Right atrium auricular region (tissue), 2 donors: ENCODE measurements around the gene NPM3. TPM values are rescaled to one million over a fixed set of nuclear protein-coding genes. Genes with fewer than 3 reads are reported as not detected.

ENCODE experiments used
- DNase-seq: peaks from one replicate; pipeline ENCODE4 v3.0.0-alpha.2; 2019; ENCODE audit warnings: low spot score
- H3K27ac ChIP-seq, 2 donors: fragments of 200-600 bp; sonication (generic); 1 replicate in 1 of 2; 2 replicates in 1 of 2; pipeline ENCODE4 v1.5.1; 2016 to 2019
- H3K27me3 ChIP-seq, 2 donors: fragments of 200-600 bp; sonication (generic); one replicate each; pipeline versions ENCODE4 v1.5.1 to v1.6.0; 2017 to 2019
- H3K36me3 ChIP-seq: fragments of 200-600 bp; sonication (generic); one replicate; pipeline ENCODE4 v1.5.1; 2016
- H3K4me1 ChIP-seq, 2 donors: fragments of 200-600 bp; sonication (generic); one replicate each; pipeline versions ENCODE4 v1.5.1 to v1.6.0; 2017 to 2019
- H3K4me3 ChIP-seq, 2 donors: fragments of 200-600 bp; sonication (generic); 1 replicate in 1 of 2; 2 replicates in 1 of 2; pipeline ENCODE4 v1.5.1; 2017 to 2019; ENCODE audit warnings: mild to moderate bottlenecking in 1 of 2, moderate library complexity in 1 of 2
- H3K9me3 ChIP-seq, 2 donors: fragments of 200-600 bp; sonication (generic); one replicate each; pipeline ENCODE4 v1.5.1; 2019
- CTCF ChIP-seq, 2 donors: fragments of 200-600 bp; sonication (generic); IDR thresholded peaks; one replicate each; pipeline ENCODE4 v1.5.1; 2019; ENCODE audit warnings: antibody characterized with exemption in 2 of 2
- total RNA-seq, 2 donors: library from RNA; depleted of rRNA; stranded (reverse); fragments of >200 nt; gene quantifications; one replicate each; pipeline ENCODE4 v1.1.0, GENCODE V29; 2016

Gene NPM3
- total RNA-seq, 2 donors from 2014 or later, result 6.2 to 14.7 TPM

GRCh38 chr10:101769541-101770180 lies 13.6 kb downstream of the NPM3 start:
- peaks cover 12 to 13% of the 10 kb centered on the region in 2 donors for H3K27me3 ChIP-seq
- no peak for DNase-seq
- H3K27ac ChIP-seq, result no peak overlapping the region
- no peaks in the 10 kb centered on the region for H3K9me3 ChIP-seq
- no peak overlapping the region for H3K4me3 ChIP-seq
- no peaks in the 10 kb centered on the region for H3K36me3 ChIP-seq
- peaks cover 0 to 2% of the 10 kb centered on the region in 2 donors for H3K4me1 ChIP-seq
- no peak for TF ChIP-seq CTCF (IDR thresholded peaks at IDR 0.05)

- Histone ChIP-seq H3K27ac (no peak overlapping the region), H3K4me1 (no peaks in the 10 kb centered on the region), H3K4me3 (no peak overlapping the region), H3K27me3 (peaks cover 4 to 6% of the 10 kb centered on the region in 2 donors), H3K36me3 (no peaks in the 10 kb centered on the region), H3K9me3 (no peaks in the 10 kb centered on the region)
- no peak for TF ChIP-seq CTCF (IDR thresholded peaks at IDR 0.05)
- DNase-seq, result no peak
Observed at GRCh38 chr10:101768791-101769170, 14.5 kb downstream of the NPM3 start.

GRCh38 chr10:101767966-101768790 lies 15.1 kb downstream of the NPM3 start:
- no peak overlapping the region for H3K4me3 ChIP-seq
- no peak for DNase-seq
- no peaks in the 10 kb centered on the region for H3K36me3 ChIP-seq
- H3K4me1 ChIP-seq, result no peaks in the 10 kb centered on the region
- H3K9me3 ChIP-seq, result no peaks in the 10 kb centered on the region
- H3K27ac ChIP-seq, result no peak overlapping the region
- TF ChIP-seq CTCF (IDR thresholded peaks at IDR 0.05), result no peak
- peaks cover 0 to 1% of the 10 kb centered on the region in 2 donors for H3K27me3 ChIP-seq

GRCh38 chr10:101767600-101767945 lies 15.7 kb downstream of the NPM3 start:
- no peaks in the 10 kb centered on the region for H3K9me3 ChIP-seq
- H3K4me3 ChIP-seq, result no peak overlapping the region
- H3K27ac ChIP-seq, result no peak overlapping the region
- no peaks in the 10 kb centered on the region for H3K4me1 ChIP-seq
- TF ChIP-seq CTCF (IDR thresholded peaks at IDR 0.05), result no peak
- DNase-seq, result no peak
- H3K36me3 ChIP-seq, result no peaks in the 10 kb centered on the region
- no peaks in the 10 kb centered on the region for H3K27me3 ChIP-seq

- H3K27me3 ChIP-seq, result no peaks in the 10 kb centered on the region
- H3K4me1 ChIP-seq, result no peaks in the 10 kb centered on the region
- no peak overlapping the region for H3K27ac ChIP-seq
- TF ChIP-seq CTCF (IDR thresholded peaks at IDR 0.05), result no peak
- no peaks in the 10 kb centered on the region for H3K9me3 ChIP-seq
- no peak for DNase-seq
- no peaks in the 10 kb centered on the region for H3K36me3 ChIP-seq
- H3K4me3 ChIP-seq, result no peak overlapping the region
Observed at GRCh38 chr10:101766753-101767599, 16.3 kb downstream of the NPM3 start.
